NCI-H2107 treated with DMSO at 0.1 percent for 48 hours (cell line): Measurements from ENCODE around the gene METTL24.
"Not testable (repeated sequence)": the region's sequence is repeated elsewhere in the genome, so short reads cannot be mapped to it uniquely, and the experiment has no call there.

ENCODE experiments used
- DNase-seq: peaks from one replicate; lab custom pipeline; 2025; ENCODE audit not compliant: unreplicated experiment; lab: John Stamatoyannopoulos, UW

The METTL24 gene

GRCh38 chr6:110271732-110272022, 86.5 kb downstream of the METTL24 start:
- no peak for DNase-seq

- DNase-seq: no peak
Measured at GRCh38 chr6:110270165-110270564, 88.0 kb downstream of the METTL24 start.

GRCh38 chr6:110269623-110270022, 88.5 kb downstream of the METTL24 start:
- DNase-seq: no peak

GRCh38 chr6:110266996-110267395, 91.2 kb downstream of the METTL24 start:
- no peak for DNase-seq

- DNase-seq: no peak
Measured at GRCh38 chr6:110265273-110265672, 92.9 kb downstream of the METTL24 start.

GRCh38 chr6:110256366-110256765, 101.8 kb downstream of the METTL24 start:
- DNase-seq: no peak

GRCh38 chr6:110255211-110255750, 102.9 kb downstream of the METTL24 start:
- no peak for DNase-seq

- DNase-seq: no peak
Measured at GRCh38 chr6:110250838-110251237, 107.3 kb downstream of the METTL24 start.

GRCh38 chr6:110250058-110250457, 108.1 kb downstream of the METTL24 start:
- DNase-seq: no peak

GRCh38 chr6:110246900-110247546, 111.1 kb downstream of the METTL24 start:
- no peak for DNase-seq

- DNase-seq: no peak
Measured at GRCh38 chr6:110246378-110246777, 111.8 kb downstream of the METTL24 start.

GRCh38 chr6:110244621-110245020, 113.5 kb downstream of the METTL24 start:
- DNase-seq: not testable (repeated sequence)

- no peak for DNase-seq
Measured at GRCh38 chr6:110239526-110240274, 118.4 kb downstream of the METTL24 start.

GRCh38 chr6:110236007-110236406, 122.1 kb downstream of the METTL24 start:
- DNase-seq: not testable (repeated sequence)

- DNase-seq: no peak
Measured at GRCh38 chr6:110233770-110234374, 124.3 kb downstream of the METTL24 start.

GRCh38 chr6:110232450-110232849, 125.7 kb downstream of the METTL24 start:
- DNase-seq: no peak

GRCh38 chr6:110226261-110226660, 131.9 kb downstream of the METTL24 start:
- no peak for DNase-seq

- no peak for DNase-seq
Measured at GRCh38 chr6:110221738-110222137, 136.4 kb downstream of the METTL24 start.

GRCh38 chr6:110217266-110217665, 140.9 kb downstream of the METTL24 start:
- DNase-seq: no peak

GRCh38 chr6:110216140-110216539, 142.0 kb downstream of the METTL24 start:
- DNase-seq: no peak

GRCh38 chr6:110214338-110214737, 143.8 kb downstream of the METTL24 start:
- no peak for DNase-seq

- DNase-seq: no peak
Measured at GRCh38 chr6:110211753-110212152, 146.4 kb downstream of the METTL24 start.
